Measurements from ENCODE around the gene LMX1B.

DNA sequence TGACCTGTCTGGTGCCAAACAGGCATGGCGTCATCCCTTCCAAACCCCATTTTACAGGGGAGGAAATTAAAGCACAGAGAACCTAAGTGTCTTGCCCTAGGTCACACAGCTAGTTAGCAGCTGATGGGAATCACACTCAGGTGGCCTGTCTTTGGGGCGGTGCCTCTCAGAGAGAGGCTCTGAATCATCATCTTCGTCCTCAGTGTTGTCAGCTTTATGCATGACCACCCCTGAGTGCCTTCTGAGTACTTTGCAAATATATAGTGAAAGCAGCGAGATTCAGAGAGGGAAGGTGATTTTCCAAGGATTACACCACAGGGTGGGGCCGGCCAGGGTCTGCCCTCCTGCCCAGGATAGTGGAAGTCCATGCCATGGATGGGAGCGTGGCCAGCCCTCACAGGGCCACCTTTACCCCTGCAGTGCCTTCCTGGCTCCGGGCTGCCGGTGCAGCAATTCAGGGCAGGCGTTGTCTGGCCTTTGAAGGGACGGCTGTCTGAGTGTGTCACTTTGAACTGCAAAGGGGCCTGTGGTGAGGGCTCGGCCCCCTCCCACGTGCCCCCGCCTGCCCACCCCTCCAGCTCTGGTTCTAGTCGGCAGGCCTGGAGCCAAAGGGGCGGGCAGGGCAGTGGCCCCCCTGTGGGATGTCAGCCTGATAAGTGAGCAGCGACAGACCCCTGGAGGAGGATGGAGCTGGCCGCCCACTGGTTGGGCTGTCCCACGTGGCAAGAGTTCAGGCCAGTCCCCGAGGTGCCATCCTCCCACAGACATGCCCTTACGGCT lies 16.9 kb downstream of the LMX1B start:
- TF ChIP-seq POLR2A (IDR thresholded peaks at IDR 0.05; ENCODE audit: low read depth, low read length) (no peak), FOS (IDR thresholded peaks at IDR 0.05; ENCODE audit: borderline replicate concordance, insufficient read depth, low read length) (no peak)
- TF ChIP-seq, protein P1, sequence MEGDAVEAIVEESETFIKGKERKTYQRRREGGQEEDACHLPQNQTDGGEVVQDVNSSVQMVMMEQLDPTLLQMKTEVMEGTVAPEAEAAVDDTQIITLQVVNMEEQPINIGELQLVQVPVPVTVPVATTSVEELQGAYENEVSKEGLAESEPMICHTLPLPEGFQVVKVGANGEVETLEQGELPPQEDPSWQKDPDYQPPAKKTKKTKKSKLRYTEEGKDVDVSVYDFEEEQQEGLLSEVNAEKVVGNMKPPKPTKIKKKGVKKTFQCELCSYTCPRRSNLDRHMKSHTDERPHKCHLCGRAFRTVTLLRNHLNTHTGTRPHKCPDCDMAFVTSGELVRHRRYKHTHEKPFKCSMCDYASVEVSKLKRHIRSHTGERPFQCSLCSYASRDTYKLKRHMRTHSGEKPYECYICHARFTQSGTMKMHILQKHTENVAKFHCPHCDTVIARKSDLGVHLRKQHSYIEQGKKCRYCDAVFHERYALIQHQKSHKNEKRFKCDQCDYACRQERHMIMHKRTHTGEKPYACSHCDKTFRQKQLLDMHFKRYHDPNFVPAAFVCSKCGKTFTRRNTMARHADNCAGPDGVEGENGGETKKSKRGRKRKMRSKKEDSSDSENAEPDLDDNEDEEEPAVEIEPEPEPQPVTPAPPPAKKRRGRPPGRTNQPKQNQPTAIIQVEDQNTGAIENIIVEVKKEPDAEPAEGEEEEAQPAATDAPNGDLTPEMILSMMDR (IDR thresholded peaks at IDR 0.05; ENCODE audit: extremely low read depth in 1 of 2, insufficient read depth in 1 of 2, low read depth in 1 of 2, low read length in 2 of 2): no peak

Data from endothelial cell of umbilical vein (primary cell).